K562 (cell line): Measurements from ENCODE around the gene UQCRC2. TPM values are rescaled to one million over a fixed set of nuclear protein-coding genes. Genes with fewer than 3 reads are reported as not detected.
A peak's percentile ranks its signal among the peaks of the same experiment; 100 is the strongest.

Experiments used
- CAMTA2 ChIP-seq: fragments of 250-450 bp; sonication (Bioruptor Pico); conservative IDR thresholded peaks from 2 replicates; pipeline ENCODE4 v1.5.1; 2022
- CCAR2 ChIP-seq: fragments of 200-400 bp; formaldehyde crosslinking; IDR thresholded peaks from 2 replicates; pipeline ENCODE4 v1.6.1; 2017; ENCODE audit warnings: mild to moderate bottlenecking, low read depth, low read length
- DEAF1 ChIP-seq: fragments of 450-650 bp; formaldehyde crosslinking; IDR thresholded peaks from 2 replicates; pipeline ENCODE4 v1.4.0; 2020; ENCODE audit warnings: mild to moderate bottlenecking, moderate library complexity
- EHMT2 ChIP-seq: fragments of 450-650 bp; IDR thresholded peaks from 2 replicates; pipeline ENCODE4 v1.6.1; 2018; ENCODE audit warnings: antibody characterized with exemption
- GATAD2A ChIP-seq: fragments of 450-650 bp; IDR thresholded peaks from 2 replicates; pipeline ENCODE4 v1.6.1; 2017
- HDAC6 ChIP-seq: IDR thresholded peaks from 2 replicates; pipeline ENCODE4 v1.6.1; 2012; ENCODE audit warnings: low read depth, mild to moderate bottlenecking, control low read depth, inconsistent platforms, low read length, moderate library complexity
- IFI16 ChIP-seq: fragments of 250-450 bp; sonication (Bioruptor Pico); IDR thresholded peaks from 2 replicates; pipeline ENCODE4 v2.1.2; 2022; ENCODE audit warnings: mild to moderate bottlenecking, inconsistent platforms
- L3MBTL2 ChIP-seq: fragments of 450-650 bp; IDR thresholded peaks from 2 replicates; pipeline ENCODE4 v1.6.1; 2016; ENCODE audit warnings: mild to moderate bottlenecking, moderate library complexity
- NR1H2 ChIP-seq: sonication (generic); formaldehyde crosslinking; IDR thresholded peaks from 2 replicates; pipeline ENCODE4 v1.4.0; 2020; ENCODE audit warnings: mild to moderate bottlenecking, missing genetic modification reagents
- NRF1 ChIP-seq, 2 experiments: fragments of 450-650 bp; IDR thresholded peaks in 1 of 2; conservative IDR thresholded peaks in 1 of 2; 2 replicates each; pipeline ENCODE4 v1.6.1; 2014; ENCODE audit warnings: mild to moderate bottlenecking in 2 of 2
- POLR2G ChIP-seq: fragments of 200-400 bp; formaldehyde crosslinking; IDR thresholded peaks from 2 replicates; pipeline ENCODE4 v1.6.1; 2017; ENCODE audit warnings: low read depth, mild to moderate bottlenecking, antibody characterized with exemption, low read length, moderate library complexity
- RB1 ChIP-seq: fragments of 450-650 bp; IDR thresholded peaks from 2 replicates; pipeline ENCODE4 v1.6.1; 2017; ENCODE audit warnings: low read depth, mild to moderate bottlenecking
- SNRNP70 ChIP-seq: fragments of 200-400 bp; formaldehyde crosslinking; optimal IDR thresholded peaks from 2 replicates; pipeline ENCODE3; 2017; ENCODE audit warnings: low read depth, low read length
- TCF3 ChIP-seq: sonication (generic); formaldehyde crosslinking; IDR thresholded peaks from 2 replicates; pipeline ENCODE4 v1.4.0; 2020; ENCODE audit warnings: mild to moderate bottlenecking, missing genetic modification reagents
- YY1 ChIP-seq, 3 experiments: IDR thresholded peaks; 2 replicates each; pipeline ENCODE4 v1.6.1; 2011; ENCODE audit warnings: low read length in 2 of 3, mild to moderate bottlenecking in 2 of 3, moderate library complexity in 2 of 3, borderline replicate concordance in 1 of 3, control low read depth in 1 of 3, low read depth in 1 of 3; ENCODE audit not compliant: insufficient read depth in 3 of 3, insufficient replicate concordance in 2 of 3, control insufficient read depth in 1 of 3, insufficient read length in 1 of 3; ENCODE audit errors: extremely low read depth in 1 of 3
- ZNF398 ChIP-seq: fragments of 250-450 bp; sonication (Bioruptor Pico); IDR thresholded peaks from 2 replicates; pipeline ENCODE4 v1.8.0; 2021; ENCODE audit warnings: moderate library complexity, mild to moderate bottlenecking, inconsistent platforms
- ZNF444 ChIP-seq: fragments of 250-450 bp; sonication (Bioruptor Pico); IDR thresholded peaks from 2 replicates; pipeline ENCODE4 v1.4.0; 2020; ENCODE audit warnings: mild to moderate bottlenecking, moderate library complexity
- ZNF518B ChIP-seq: fragments of 250-450 bp; sonication (Bioruptor Pico); IDR thresholded peaks from 2 replicates; pipeline ENCODE4 v1.5.0; 2021; ENCODE audit warnings: mild to moderate bottlenecking, moderate library complexity
- polyA plus RNA-seq, 8 experiments: library from polyadenylated mRNA; depleted of rRNA in 4 of 8; stranded (reverse) in 5 of 8; unstranded in 3 of 8; fragments of >200 nt; fragmentation: Nextera tagmentation in 2 of 8; fragmentation: Illumina TruSeq in 1 of 8; extraction: Ambion mirVana in 2 of 8; extraction: Trizol in 1 of 8; gene quantifications; 2 replicates each; pipeline versions ENCODE4 v1.2.1 to v1.2.3, GENCODE V29; 2011 to 2014; ENCODE audit warnings: inconsistent platforms in 1 of 8, missing spikeins in 1 of 8
- total RNA-seq, 7 experiments: library from RNA; depleted of rRNA in 6 of 7; stranded (reverse); fragments of >200 nt in 6 of 7; fragmentation: Illumina TruSeq in 2 of 7; extraction: Trizol in 2 of 7; gene quantifications; 2 replicates each; pipeline versions ENCODE4 v1.2.1 to v1.2.3, GENCODE V29; 2011 to 2021; ENCODE audit warnings: low replicate concordance in 1 of 7
- TF ChIP-seq, protein P1 (sequence below): fragments of 250-450 bp; sonication (Bioruptor Pico); IDR thresholded peaks from 2 replicates; pipeline ENCODE4 v1.5.0; 2020; ENCODE audit warnings: mild to moderate bottlenecking, borderline replicate concordance

Gene UQCRC2
- total and polyA plus RNA-seq, 9 of the 15 experiments (the other 6 are each of a cell fraction or from before 2014, with no cell fraction given): 177 to 516 (median 319) TPM

DNA sequence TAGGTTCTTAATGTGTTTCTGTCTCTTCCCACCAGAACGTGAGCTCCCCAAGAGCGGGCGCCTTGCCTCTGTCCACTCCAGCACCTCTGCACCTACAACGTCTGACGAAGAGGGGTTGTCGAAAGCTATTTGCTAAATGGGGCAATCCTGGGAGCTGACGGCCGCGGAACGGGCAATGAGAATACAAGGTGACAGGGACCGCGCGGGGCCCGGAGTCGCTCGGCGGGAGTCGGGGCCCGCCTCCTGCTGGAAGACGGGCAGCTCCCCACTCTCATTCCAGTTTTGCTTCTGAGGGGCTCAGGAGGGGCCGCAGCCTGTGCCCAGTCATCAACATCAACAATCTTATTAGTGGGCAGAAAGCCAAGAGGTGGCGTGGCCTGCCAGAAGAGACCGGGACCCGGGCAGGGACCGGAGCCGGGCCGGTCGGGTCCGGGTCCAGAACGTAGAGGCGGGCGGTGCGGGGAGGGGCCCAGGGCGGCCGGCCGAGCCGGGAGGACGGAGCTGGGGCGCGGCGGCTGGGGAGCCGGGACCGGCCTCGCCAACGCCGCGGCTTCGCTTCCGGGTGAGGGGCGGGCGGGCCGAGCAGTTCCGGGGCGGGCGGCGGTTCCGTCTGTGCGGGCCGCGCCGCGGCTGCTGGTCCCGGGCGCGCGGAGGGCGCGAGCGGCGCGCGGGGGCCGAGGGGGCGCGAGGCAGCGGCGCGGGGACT is 54.5 kb downstream of the UQCRC2 start, which contains the start of gene MOSMO (continued):
- no peak for TF ChIP-seq SNRNP70
- TF ChIP-seq IFI16: no peak
- TF ChIP-seq TCF3 (CRISPR knock-in tag): no peak
- TF ChIP-seq L3MBTL2: 0 out of 2 replicates have a peak, but pooled peaks have one; percentile 23
- TF ChIP-seq, protein P1, sequence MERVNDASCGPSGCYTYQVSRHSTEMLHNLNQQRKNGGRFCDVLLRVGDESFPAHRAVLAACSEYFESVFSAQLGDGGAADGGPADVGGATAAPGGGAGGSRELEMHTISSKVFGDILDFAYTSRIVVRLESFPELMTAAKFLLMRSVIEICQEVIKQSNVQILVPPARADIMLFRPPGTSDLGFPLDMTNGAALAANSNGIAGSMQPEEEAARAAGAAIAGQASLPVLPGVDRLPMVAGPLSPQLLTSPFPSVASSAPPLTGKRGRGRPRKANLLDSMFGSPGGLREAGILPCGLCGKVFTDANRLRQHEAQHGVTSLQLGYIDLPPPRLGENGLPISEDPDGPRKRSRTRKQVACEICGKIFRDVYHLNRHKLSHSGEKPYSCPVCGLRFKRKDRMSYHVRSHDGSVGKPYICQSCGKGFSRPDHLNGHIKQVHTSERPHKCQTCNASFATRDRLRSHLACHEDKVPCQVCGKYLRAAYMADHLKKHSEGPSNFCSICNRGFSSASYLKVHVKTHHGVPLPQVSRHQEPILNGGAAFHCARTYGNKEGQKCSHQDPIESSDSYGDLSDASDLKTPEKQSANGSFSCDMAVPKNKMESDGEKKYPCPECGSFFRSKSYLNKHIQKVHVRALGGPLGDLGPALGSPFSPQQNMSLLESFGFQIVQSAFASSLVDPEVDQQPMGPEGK (CRISPR knock-in tag): no peak
- TF ChIP-seq EHMT2: peak; percentile 78; the same call in 1 of the 2 replicates
- no peak for TF ChIP-seq YY1 (IDR thresholded peaks at IDR 0.05; ENCODE audit: borderline replicate concordance in 1 of 3, control insufficient read depth in 1 of 3, extremely low read depth in 1 of 3, insufficient read depth in 3 of 3, insufficient read length in 1 of 3, insufficient replicate concordance in 2 of 3, low read depth in 1 of 3, low read length in 2 of 3)
- peak; percentile 31 to 33; a peak in 2 of 4 replicates for TF ChIP-seq NRF1 (conservative IDR thresholded peaks at IDR 0.05 in 1 of 2, IDR thresholded peaks at IDR 0.05 in 1 of 2)
- no peak for TF ChIP-seq DEAF1 (CRISPR knock-in tag)
- TF ChIP-seq RB1: peak; percentile 70; the same call in 1 of the 2 replicates
- peak; percentile 87 for TF ChIP-seq POLR2G
- no peak for TF ChIP-seq CCAR2
- no peak for TF ChIP-seq HDAC6
- no peak for TF ChIP-seq CAMTA2 (CRISPR knock-in tag)
- TF ChIP-seq ZNF444 (CRISPR knock-in tag): no peak
- no peak for TF ChIP-seq ZNF518B (CRISPR knock-in tag)
- no peak for TF ChIP-seq ZNF398 (CRISPR knock-in tag)
- TF ChIP-seq NR1H2: no peak
- TF ChIP-seq GATAD2A: no peak
